Mesendoderm (in vitro differentiated cells): ENCODE results near the gene TRPM1. TPM values are rescaled to one million over a fixed set of nuclear protein-coding genes. Genes with fewer than 3 reads are reported as not detected.

Experiments used
- DNase-seq: peaks from one replicate; pipeline ENCODE4 v3.0.0; 2013
- H2AK5ac ChIP-seq: 2 replicates; pipeline ENCODE4 v1.6.1; 2013; ENCODE audit warnings: low read length, inconsistent platforms
- H2BK120ac ChIP-seq: 2 replicates; pipeline ENCODE4 v1.6.1; 2013; ENCODE audit warnings: low read depth, mild to moderate bottlenecking, low read length, moderate library complexity, mixed read lengths
- H2BK15ac ChIP-seq: replicated peaks from 2 replicates; pipeline ENCODE4 v1.6.1; 2013; ENCODE audit warnings: low read depth, mild to moderate bottlenecking, moderate library complexity
- H2BK5ac ChIP-seq: 2 replicates; pipeline ENCODE4 v1.6.1; 2013; ENCODE audit warnings: low read length, inconsistent platforms
- H3K18ac ChIP-seq: 2 replicates; pipeline ENCODE4 v1.6.1; 2013; ENCODE audit warnings: mild to moderate bottlenecking, low read length, mixed read lengths
- H3K23ac ChIP-seq: one replicate; pipeline ENCODE4 v1.6.1; 2013; ENCODE audit warnings: low read length
- H3K27ac ChIP-seq: 2 replicates; pipeline ENCODE4 v1.5.1; 2013; ENCODE audit warnings: low read depth, mild to moderate bottlenecking, inconsistent platforms, low read length, moderate library complexity
- H3K27me3 ChIP-seq: 2 replicates; pipeline ENCODE4 v1.6.1; 2013; ENCODE audit warnings: low read length, control low read depth, mild to moderate bottlenecking, inconsistent platforms; ENCODE audit not compliant: insufficient read depth, poor library complexity
- H3K36me3 ChIP-seq: 2 replicates; pipeline ENCODE4 v1.6.1; 2013; ENCODE audit warnings: low read length, inconsistent platforms; ENCODE audit not compliant: control insufficient read depth, insufficient read depth
- H3K4ac ChIP-seq: one replicate; pipeline ENCODE4 v1.6.1; 2013; ENCODE audit warnings: low read depth, mild to moderate bottlenecking, low read length, moderate library complexity
- H3K4me1 ChIP-seq: 2 replicates; pipeline ENCODE4 v1.6.1; 2013; ENCODE audit warnings: low read depth, low read length, inconsistent platforms; ENCODE audit not compliant: control insufficient read depth
- H3K4me2 ChIP-seq: 2 replicates; pipeline ENCODE4 v1.6.1; 2013; ENCODE audit warnings: low read length
- H3K4me3 ChIP-seq: 2 replicates; pipeline ENCODE4 v1.5.1; 2013; ENCODE audit warnings: mild to moderate bottlenecking, low read length
- H3K56ac ChIP-seq: one replicate; pipeline ENCODE4 v1.6.1; 2013; ENCODE audit warnings: low read length
- H3K79me1 ChIP-seq: 2 replicates; pipeline ENCODE4 v1.6.1; 2013; ENCODE audit warnings: low read length, inconsistent platforms
- H3K79me2 ChIP-seq: 2 replicates; pipeline ENCODE4 v1.6.1; 2013; ENCODE audit warnings: mild to moderate bottlenecking, low read length; ENCODE audit not compliant: control insufficient read depth, insufficient read depth
- H3K9ac ChIP-seq: 2 replicates; pipeline ENCODE4 v1.6.1; 2013; ENCODE audit warnings: low read length, inconsistent platforms
- H4K5ac ChIP-seq: one replicate; pipeline ENCODE4 v1.6.1; 2013; ENCODE audit warnings: low read length
- H4K8ac ChIP-seq: one replicate; pipeline ENCODE4 v1.6.1; 2013; ENCODE audit warnings: low read depth, mild to moderate bottlenecking, control low read depth, low read length, moderate library complexity
- WGBS: extraction: QIAGEN DNeasy Blood & Tissue Kit; methylation state at CpG from one replicate; pipeline ENCODE4 v1.1.7; 2013; ENCODE audit warnings: low lambda C conversion rate, missing lambda C conversion rate; ENCODE audit not compliant: insufficient coverage; ENCODE audit errors: extremely low coverage; 5-methylcytosine and 5-hydroxymethylcytosine counted together
- polyA plus RNA-seq, 2 experiments: library from polyadenylated mRNA; stranded (reverse); fragments of 200-250 nt; gene quantifications; one replicate each; pipeline ENCODE4 v1.2.3, GENCODE V29; 2013

The TRPM1 gene
- polyA plus RNA-seq (2013, experiment 1 of 2), result 0.21 TPM
- polyA plus RNA-seq (2013, experiment 2 of 2), result 0.27 TPM

GRCh38 chr15:31101262-31102038 is at the start of gene TRPM1:
Gene TRPM1 (minus strand): TSS chr15:31101725. CDS start chr15:31081355, 20,370 bp downstream.
- Histone ChIP-seq H2AK5ac (no peak within 1 kb of the TSS), H2BK120ac (no peak within 1 kb of the TSS), H3K18ac (no peak within 1 kb of the TSS), H2BK15ac (no peak within 1 kb of the TSS), H3K79me1 (no peaks in the 10 kb centered on the region), H3K23ac (no peak within 1 kb of the TSS), H3K9ac (no peak within 1 kb of the TSS), H3K4me3 (no peak within 1 kb of the TSS), H3K56ac (no peak within 1 kb of the TSS), H3K4ac (no peak within 1 kb of the TSS), H3K27ac (no peak within 1 kb of the TSS), H4K5ac (no peak within 1 kb of the TSS), H3K27me3 (no peaks in the 10 kb centered on the region), H4K8ac (no peak within 1 kb of the TSS), H3K4me1 (no peaks in the 10 kb centered on the region), H3K79me2 (no peaks in the 10 kb centered on the region), H2BK5ac (no peak within 1 kb of the TSS), H3K4me2 (no peak within 1 kb of the TSS), H3K36me3 (no peaks in the 10 kb centered on the region)
- DNase-seq, result no peak
- whole genome bisulfite sequencing, result no CpG with 5 or more reads among the region's 5 CpGs

- Histone ChIP-seq H2AK5ac (no peak overlapping the region), H3K18ac (peak overlapping the region; percentile 9), H4K8ac (no peak overlapping the region), H4K5ac (no peak overlapping the region), H3K56ac (peak overlapping the region; percentile 9), H2BK120ac (peak overlapping the region; percentile 30), H3K4ac (peak overlapping the region; percentile 8), H3K27ac (no peak overlapping the region), H3K4me1 (peaks cover 3% of the 10 kb centered on the region), H3K4me2 (no peak overlapping the region), H3K4me3 (no peak overlapping the region), H3K9ac (no peak overlapping the region), H2BK15ac (no peak overlapping the region), H3K79me2 (no peaks in the 10 kb centered on the region), H3K27me3 (no peaks in the 10 kb centered on the region), H3K79me1 (no peaks in the 10 kb centered on the region), H2BK5ac (no peak overlapping the region), H3K36me3 (no peaks in the 10 kb centered on the region), H3K23ac (no peak overlapping the region)
- DNase-seq, result no peak
- WGBS, result no CpG with 5 or more reads among the region's 9 CpGs
Observed at GRCh38 chr15:31150732-31151231, 49.3 kb upstream of the TRPM1 start.

GRCh38 chr15:31149987-31150386 is 48.5 kb upstream of the TRPM1 start:
- Histone ChIP-seq H3K27me3 (no peaks in the 10 kb centered on the region), H3K23ac (no peak overlapping the region), H3K79me2 (no peaks in the 10 kb centered on the region), H4K8ac (no peak overlapping the region), H3K4me2 (no peak overlapping the region), H3K79me1 (no peaks in the 10 kb centered on the region), H3K56ac (no peak overlapping the region), H4K5ac (no peak overlapping the region), H3K4ac (no peak overlapping the region), H3K9ac (no peak overlapping the region), H3K4me1 (peaks cover 3% of the 10 kb centered on the region), H2BK15ac (no peak overlapping the region), H2AK5ac (no peak overlapping the region), H3K27ac (no peak overlapping the region), H3K18ac (no peak overlapping the region), H3K4me3 (no peak overlapping the region), H2BK120ac (peak overlapping the region; percentile 48), H2BK5ac (no peak overlapping the region), H3K36me3 (no peaks in the 10 kb centered on the region)
- no peak for DNase-seq
- WGBS, result no CpG with 5 or more reads among the region's 4 CpGs

- DNase-seq, result no peak
- Histone ChIP-seq H2BK15ac (no peak overlapping the region), H3K23ac (no peak overlapping the region), H2BK5ac (no peak overlapping the region), H4K5ac (no peak overlapping the region), H3K36me3 (no peaks in the 10 kb centered on the region), H3K4me2 (no peak overlapping the region), H2BK120ac (no peak overlapping the region), H3K4me1 (peaks cover 3% of the 10 kb centered on the region), H3K9ac (no peak overlapping the region), H3K18ac (no peak overlapping the region), H2AK5ac (no peak overlapping the region), H4K8ac (no peak overlapping the region), H3K27ac (no peak overlapping the region), H3K4me3 (no peak overlapping the region), H3K4ac (no peak overlapping the region), H3K56ac (peak overlapping the region; percentile 50), H3K27me3 (no peaks in the 10 kb centered on the region), H3K79me1 (no peaks in the 10 kb centered on the region), H3K79me2 (no peaks in the 10 kb centered on the region)
- no CpG with 5 or more reads among the region's 6 CpGs for WGBS
Observed at GRCh38 chr15:31149088-31149505, 47.6 kb upstream of the TRPM1 start.

- H3K18ac ChIP-seq, result no peak overlapping the region
- no peaks in the 10 kb centered on the region for H3K27me3 ChIP-seq
- H3K36me3 ChIP-seq, result no peaks in the 10 kb centered on the region
- H2BK5ac ChIP-seq, result no peak overlapping the region
- WGBS, result no CpG with 5 or more reads among the region's 13 CpGs
- H3K4me1 ChIP-seq, result peaks cover 3% of the 10 kb centered on the region
- H3K4me2 ChIP-seq, result no peak overlapping the region
- no peak overlapping the region for H2BK15ac ChIP-seq
- peak overlapping the region; percentile 50 for H3K56ac ChIP-seq
- H3K9ac ChIP-seq, result no peak overlapping the region
- H4K5ac ChIP-seq, result no peak overlapping the region
- H4K8ac ChIP-seq, result no peak overlapping the region
- no peak overlapping the region for H3K4me3 ChIP-seq
- H3K23ac ChIP-seq, result no peak overlapping the region
- H2BK120ac ChIP-seq, result no peak overlapping the region
- no peak for DNase-seq
- no peak overlapping the region for H3K4ac ChIP-seq
- H3K27ac ChIP-seq, result no peak overlapping the region
- no peak overlapping the region for H2AK5ac ChIP-seq
- H3K79me2 ChIP-seq, result no peaks in the 10 kb centered on the region
- H3K79me1 ChIP-seq, result no peaks in the 10 kb centered on the region
Observed at GRCh38 chr15:31148297-31149087, 47.0 kb upstream of the TRPM1 start.
